ENCODE results near the gene CHCHD2. TPM values are rescaled to one million over a fixed set of nuclear protein-coding genes. Genes with fewer than 3 reads are reported as not detected.

CHCHD2 gene
- total and polyA plus RNA-seq, 9 of the 15 experiments (the other 6 are each of a cell fraction or from before 2014, with no cell fraction given): 145 to 1,044 (median 648) TPM

GRCh38 chr7:56078196-56078595 lies 28.1 kb downstream of the CHCHD2 start (continued):
- TF ChIP-seq ZBTB11 (CRISPR knock-in tag; IDR thresholded peaks at IDR 0.05): no peak

DNA sequence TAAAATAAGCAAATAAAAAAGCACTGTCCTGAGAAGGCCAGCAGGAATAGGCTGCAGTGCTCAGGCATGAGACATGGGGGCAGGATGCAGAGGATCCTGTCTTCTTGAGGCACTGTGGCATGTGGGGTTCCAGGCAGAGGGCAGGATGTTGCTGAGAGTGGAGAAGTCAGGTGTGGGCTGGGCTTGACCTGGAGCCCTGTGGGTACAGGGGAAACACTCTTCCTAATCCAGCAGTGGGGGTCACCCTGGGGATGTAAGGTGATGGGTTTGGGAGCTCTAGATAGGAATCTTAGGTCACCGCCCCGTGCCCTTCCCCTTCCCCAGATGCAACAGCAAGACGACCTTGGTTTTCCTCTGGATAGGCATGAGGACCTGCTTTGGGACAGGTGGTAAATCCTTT lies 28.6 kb downstream of the CHCHD2 start:
- CTCF ChIA-PET (ENCODE audit: low intra/inter-chr PET ratio): no interaction called here
- H3K9ac ChIP-seq (ENCODE audit: insufficient read depth in 1 of 2, low read depth in 2 of 2, low read length in 2 of 2): no peak overlapping the region
- ATAC-seq (no peak), DNase-seq (ENCODE audit: extremely low read depth in 1 of 4, low spot score in 3 of 4) (no peak), FAIRE-seq (no peak)
- 63% methylated on average over 1 of the region's 3 CpGs for WGBS (ENCODE audit: insufficient coverage, low coverage, missing lambda C conversion rate)
- peaks cover 0 to 9% of the 10 kb centered on the region in 2 experiments; a peak in 1 of 5 replicates for H3K4me1 ChIP-seq (replicated peaks in 1 of 2; ENCODE audit: control insufficient read depth in 2 of 2, insufficient read depth in 2 of 2, low read length in 2 of 2)
- H3K9me1 ChIP-seq (ENCODE audit: control insufficient read depth, insufficient read depth, low read length): no peaks in the 10 kb centered on the region
- no peaks in the 10 kb centered on the region for H3K9me3 ChIP-seq (replicated peaks; ENCODE audit: control insufficient read depth, insufficient read depth, low read depth, low read length)
- 0 out of 2 replicates have a peak, but pooled peaks have one; percentile 26 for TF ChIP-seq POLR2A (conservative IDR thresholded peaks at IDR 0.05)
- TF ChIP-seq CBX3 (IDR thresholded peaks at IDR 0.05; ENCODE audit: borderline replicate concordance in 1 of 2, low read length in 2 of 2): no peak
- intact Hi-C loops (cut with micrococcal nuclease): no loop called here
- no peaks in the 10 kb centered on the region for H3K79me2 ChIP-seq (ENCODE audit: control insufficient read depth, insufficient read depth, low read length)
- no peak overlapping the region for H3K4me2 ChIP-seq (ENCODE audit: insufficient read depth, low read length)
- no peak overlapping the region for H3K4me3 ChIP-seq
- no peaks in the 10 kb centered on the region for H4K20me1 ChIP-seq (replicated peaks; ENCODE audit: control insufficient read depth, insufficient read depth, low read length)
- H3K36me3 ChIP-seq (ENCODE audit: control insufficient read depth, insufficient read depth, low read length): peaks cover 47% of the 10 kb centered on the region; the same call in 2 of the 3 replicates
- in situ Hi-C loops (cut with MboI): no loop called here
- no peak overlapping the region for H3K27ac ChIP-seq (ENCODE audit: extremely low read depth, low read depth, low read length)
- BruUV-seq (replicated peaks): no TSS peak
- H2AFZ ChIP-seq (ENCODE audit: low read depth, low read length): no peak overlapping the region
- POLR2A ChIA-PET: interaction anchor here (1.3 kb wide), 1 partner anchor 12 kb away, joined by 3 read pairs; no protein-coding TSS in a partner anchor
- H3K27me3 ChIP-seq (ENCODE audit: control insufficient read depth in 2 of 2, insufficient read depth in 2 of 2, low read length in 2 of 2): no peaks in the 10 kb centered on the region

Data from K562 (cell line).